ENCODE results near the gene ATG2B. TPM values are rescaled to one million over a fixed set of nuclear protein-coding genes. Genes with fewer than 3 reads are reported as not detected.

The ATG2B gene
- total RNA-seq, 2 donors from 2014 or later = 13.6 to 20.8 TPM

DNA sequence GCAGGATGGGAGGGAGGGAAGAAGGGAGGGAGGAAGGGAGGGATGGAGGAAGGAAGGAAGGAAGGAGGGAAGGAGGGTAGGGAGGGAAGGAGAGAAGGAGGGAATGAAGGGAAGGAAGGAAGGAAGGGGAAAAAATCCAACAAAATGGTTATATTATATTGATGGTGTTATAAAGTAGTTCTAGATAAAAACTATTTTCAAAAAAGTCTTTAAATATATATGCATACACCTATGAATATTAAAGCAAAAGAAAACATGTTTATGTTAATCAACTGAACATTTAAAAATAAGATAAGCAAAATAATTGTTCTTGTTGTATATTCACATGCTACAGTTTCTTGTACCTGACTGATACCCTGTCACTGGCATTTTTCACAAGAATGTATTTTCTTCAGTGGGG, 105.2 kb downstream of the ATG2B start:
- Histone ChIP-seq H3K36me3 (no peaks in the 10 kb centered on the region), H3K9ac (ENCODE audit: low read depth in 2 of 2, low read length in 2 of 2) (no peak overlapping the region), H3K9me3 (no peaks in the 10 kb centered on the region), H3K27me3 (no peaks in the 10 kb centered on the region), H3K4me3 (no peak overlapping the region), H3K27ac (no peak overlapping the region), H3K4me1 (no peaks in the 10 kb centered on the region)
- no peak for DNase-seq
- intact Hi-C loops (cut with DNase I) = no loop called here
- TF ChIP-seq, protein P1, sequence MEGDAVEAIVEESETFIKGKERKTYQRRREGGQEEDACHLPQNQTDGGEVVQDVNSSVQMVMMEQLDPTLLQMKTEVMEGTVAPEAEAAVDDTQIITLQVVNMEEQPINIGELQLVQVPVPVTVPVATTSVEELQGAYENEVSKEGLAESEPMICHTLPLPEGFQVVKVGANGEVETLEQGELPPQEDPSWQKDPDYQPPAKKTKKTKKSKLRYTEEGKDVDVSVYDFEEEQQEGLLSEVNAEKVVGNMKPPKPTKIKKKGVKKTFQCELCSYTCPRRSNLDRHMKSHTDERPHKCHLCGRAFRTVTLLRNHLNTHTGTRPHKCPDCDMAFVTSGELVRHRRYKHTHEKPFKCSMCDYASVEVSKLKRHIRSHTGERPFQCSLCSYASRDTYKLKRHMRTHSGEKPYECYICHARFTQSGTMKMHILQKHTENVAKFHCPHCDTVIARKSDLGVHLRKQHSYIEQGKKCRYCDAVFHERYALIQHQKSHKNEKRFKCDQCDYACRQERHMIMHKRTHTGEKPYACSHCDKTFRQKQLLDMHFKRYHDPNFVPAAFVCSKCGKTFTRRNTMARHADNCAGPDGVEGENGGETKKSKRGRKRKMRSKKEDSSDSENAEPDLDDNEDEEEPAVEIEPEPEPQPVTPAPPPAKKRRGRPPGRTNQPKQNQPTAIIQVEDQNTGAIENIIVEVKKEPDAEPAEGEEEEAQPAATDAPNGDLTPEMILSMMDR (IDR thresholded peaks at IDR 0.05) = no peak

DNA sequence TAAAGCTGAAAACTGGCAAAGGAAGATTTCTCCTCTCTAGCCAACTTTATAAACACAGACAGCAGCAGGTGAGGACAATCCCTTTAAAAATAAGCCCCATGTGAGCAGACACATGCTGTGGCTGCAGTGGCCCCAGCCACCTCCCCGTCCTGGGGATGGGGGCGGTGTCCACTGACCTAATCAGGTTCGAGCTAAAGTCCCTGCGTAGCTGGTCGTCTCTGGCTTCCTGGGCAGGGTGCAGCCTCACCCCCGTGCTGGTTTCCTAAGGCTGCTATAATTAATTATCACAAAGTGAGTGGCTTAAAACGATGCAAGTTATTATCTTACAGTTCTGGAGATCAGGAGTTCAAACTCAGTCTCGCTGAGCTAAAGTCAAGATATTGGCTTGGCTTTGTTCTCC, 106.1 kb downstream of the ATG2B start:
- TF ChIP-seq, protein P1 (IDR thresholded peaks at IDR 0.05) = no peak
- H3K9ac ChIP-seq (ENCODE audit: low read depth in 2 of 2, low read length in 2 of 2) = no peak overlapping the region
- no peak overlapping the region for H3K27ac ChIP-seq
- H3K27me3 ChIP-seq = no peaks in the 10 kb centered on the region
- DNase-seq = no peak
- no peaks in the 10 kb centered on the region for H3K4me1 ChIP-seq
- H3K36me3 ChIP-seq = no peaks in the 10 kb centered on the region
- intact Hi-C loops (cut with DNase I) = no loop called here
- no peak overlapping the region for H3K4me3 ChIP-seq
- no peaks in the 10 kb centered on the region for H3K9me3 ChIP-seq

DNA sequence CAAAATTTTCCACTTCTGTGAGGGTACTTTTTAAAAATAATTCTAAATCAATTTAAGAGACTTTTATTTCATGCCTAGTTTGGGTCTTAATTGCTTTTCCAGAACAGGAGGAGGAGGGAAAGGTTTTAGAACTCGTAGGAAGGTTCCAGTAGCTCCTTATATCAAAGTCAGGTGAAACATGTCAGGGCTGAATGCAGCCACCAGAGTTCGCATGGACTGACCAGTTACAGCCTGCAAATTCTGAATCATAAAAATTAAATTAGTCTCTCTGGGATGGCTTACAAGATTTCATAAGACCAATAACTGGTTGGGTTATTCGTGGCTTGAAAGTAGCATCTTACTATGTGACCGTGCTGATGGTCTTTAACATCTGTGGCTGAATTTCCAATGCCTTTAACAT, 106.7 kb downstream of the ATG2B start:
- Histone ChIP-seq H3K4me1 (no peaks in the 10 kb centered on the region), H3K9ac (ENCODE audit: low read depth in 2 of 2, low read length in 2 of 2) (no peak overlapping the region), H3K4me3 (no peak overlapping the region), H3K36me3 (no peaks in the 10 kb centered on the region), H3K27ac (peak overlapping the region; percentile 13), H3K9me3 (no peaks in the 10 kb centered on the region), H3K27me3 (no peaks in the 10 kb centered on the region)
- DNase-seq = no peak
- intact Hi-C loops (cut with DNase I) = no loop called here
- TF ChIP-seq, protein P1 (IDR thresholded peaks at IDR 0.05) = no peak

DNA sequence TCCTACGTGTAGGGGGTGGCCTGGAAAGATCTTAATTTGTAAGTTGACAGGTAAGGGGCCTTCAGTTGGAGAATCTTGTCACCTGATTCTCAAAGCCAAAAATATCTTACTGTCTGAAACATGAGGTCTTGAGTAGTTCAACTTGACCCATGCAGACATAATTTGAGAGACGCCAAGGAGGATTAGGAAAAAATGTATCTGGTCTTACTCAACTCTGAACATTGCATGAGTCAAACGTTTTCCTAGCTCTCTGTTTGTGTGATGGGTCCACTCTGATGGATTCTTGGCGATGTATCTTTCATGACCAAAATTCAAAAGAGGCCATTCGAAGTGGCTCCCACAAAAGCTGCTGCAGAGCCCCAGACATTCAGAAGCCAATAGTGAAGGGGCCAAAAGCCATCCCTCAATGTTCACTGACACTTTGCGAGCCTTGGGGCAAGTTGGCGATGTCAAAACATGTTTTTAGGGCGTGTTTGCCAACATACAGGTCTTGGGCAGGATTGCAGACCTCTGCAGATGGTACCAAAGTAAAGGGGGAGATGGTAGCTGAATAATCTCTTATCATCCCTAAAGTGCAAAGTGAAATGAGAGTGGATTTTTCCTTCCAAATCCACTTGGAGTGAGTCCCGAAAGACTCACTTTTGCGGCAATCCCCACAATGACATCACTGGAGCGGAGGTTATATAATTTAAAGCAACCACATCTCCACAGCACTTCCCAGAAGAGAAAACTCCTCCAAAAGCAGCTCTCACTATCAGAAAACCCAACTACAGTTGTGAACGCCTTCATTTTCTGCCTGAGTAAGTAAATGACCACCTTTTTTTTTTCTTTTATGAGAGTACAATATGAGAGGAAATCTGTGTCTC, 107.4 kb downstream of the ATG2B start, which contains the start of gene BDKRB1:
TSS of gene BDKRB1 (plus strand) at position 710 of the 866 bp plus-strand sequence. CDS start 7,473 bp downstream, outside the sequence.
- H3K9ac ChIP-seq (ENCODE audit: low read depth in 2 of 2, low read length in 2 of 2) = no peak within 1 kb of the TSS
- H3K36me3 ChIP-seq = no peaks in the 10 kb centered on the region
- H3K9me3 ChIP-seq = no peaks in the 10 kb centered on the region
- TF ChIP-seq, protein P1 (IDR thresholded peaks at IDR 0.05) = no peak
- H3K4me3 ChIP-seq = no peak within 1 kb of the TSS
- no peaks in the 10 kb centered on the region for H3K27me3 ChIP-seq
- intact Hi-C loops (cut with DNase I) = no loop called here
- peak within 1 kb of the TSS; percentile 13 for H3K27ac ChIP-seq
- DNase-seq = no peak
- no peaks in the 10 kb centered on the region for H3K4me1 ChIP-seq

DNA sequence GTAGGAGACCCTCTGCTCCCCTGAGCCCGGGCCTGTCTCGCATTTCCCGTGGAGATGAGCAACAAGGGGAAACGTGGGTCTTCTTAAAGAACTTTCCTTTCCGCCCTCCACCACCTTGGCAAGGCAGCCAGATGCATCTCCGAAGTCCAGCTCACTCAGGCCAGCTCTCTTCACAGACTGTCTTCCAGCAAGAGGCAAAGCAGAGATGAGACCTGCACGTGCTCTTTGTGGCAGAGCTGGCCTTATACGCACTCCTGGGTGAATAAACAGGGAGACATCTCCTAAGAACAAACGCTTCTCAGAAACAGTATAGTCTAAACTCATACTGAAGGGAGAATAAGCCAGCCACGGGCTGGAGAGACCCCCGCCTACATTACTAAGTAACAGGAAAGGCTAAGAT, 108.5 kb downstream of the ATG2B start:
- Histone ChIP-seq H3K27ac (peak overlapping the region; percentile 13), H3K4me1 (no peaks in the 10 kb centered on the region)
- DNase-seq = no peak

More for the DNA sequence above, 108.5 kb downstream of the ATG2B start:
- no peak overlapping the region for H3K4me3 ChIP-seq
- intact Hi-C loops (cut with DNase I) = no loop called here
- H3K9me3 ChIP-seq = no peaks in the 10 kb centered on the region
- H3K9ac ChIP-seq (ENCODE audit: low read depth in 2 of 2, low read length in 2 of 2) = no peak overlapping the region
- TF ChIP-seq, protein P1 (IDR thresholded peaks at IDR 0.05) = no peak
- no peaks in the 10 kb centered on the region for H3K36me3 ChIP-seq
- H3K27me3 ChIP-seq = no peaks in the 10 kb centered on the region

Data from colonic mucosa (tissue), 4 donors.